Neural cell (in vitro differentiated cells): ENCODE results near the gene CCDC24. TPM values are rescaled to one million over a fixed set of nuclear protein-coding genes. Genes with fewer than 3 reads are reported as not detected.

Experiments
- H2AFZ ChIP-seq: fragments of 200-600, 300-800 bp; sonication (generic), shearing (Covaris generic); 2 replicates; pipeline ENCODE4 v1.6.0; 2014; ENCODE audit warnings: low read depth, mild to moderate bottlenecking, antibody characterized with exemption, low read length, moderate library complexity
- H3F3A ChIP-seq: fragments of 200-600 bp; shearing (Covaris generic); 2 replicates; pipeline ENCODE4 v1.6.1; 2016; ENCODE audit warnings: mild to moderate bottlenecking, moderate library complexity, mixed read lengths, antibody characterized with exemption, low read length; ENCODE audit not compliant: insufficient read depth, poor library complexity, severe bottlenecking
- H3K27ac ChIP-seq: fragments of 200-600, 300-800 bp; sonication (generic), shearing (Covaris generic); 2 replicates; pipeline ENCODE4 v1.5.1; 2014; ENCODE audit warnings: mild to moderate bottlenecking, low read length, moderate library complexity
- H3K27me3 ChIP-seq: fragments of 300-800, 200-600 bp; sonication (generic), shearing (Covaris generic); 2 replicates; pipeline ENCODE4 v1.6.0; 2014; ENCODE audit warnings: mild to moderate bottlenecking, low read depth, low read length, moderate library complexity; ENCODE audit not compliant: insufficient read depth
- H3K36me3 ChIP-seq: fragments of 300-800, 200-600 bp; sonication (generic), shearing (Covaris generic); 2 replicates; pipeline ENCODE4 v1.5.1; 2014; ENCODE audit warnings: mild to moderate bottlenecking, antibody characterized with exemption, low read length, moderate library complexity; ENCODE audit not compliant: insufficient read depth
- H3K4me2 ChIP-seq: fragments of 300-800, 200-600 bp; sonication (generic), shearing (Covaris generic); 2 replicates; pipeline ENCODE4 v1.6.0; 2014; ENCODE audit warnings: mild to moderate bottlenecking, low read length
- H3K4me3 ChIP-seq: fragments of 300-800, 200-600 bp; sonication (generic), shearing (Covaris generic); 2 replicates; pipeline ENCODE4 v1.5.1; 2014; ENCODE audit warnings: mild to moderate bottlenecking, low read length, moderate library complexity
- H3K79me2 ChIP-seq: fragments of 200-600 bp; shearing (Covaris generic); replicated peaks from 2 replicates; pipeline ENCODE4 v1.6.0; 2014; ENCODE audit warnings: mild to moderate bottlenecking, low read length, moderate library complexity; ENCODE audit not compliant: insufficient read depth
- H3K9ac ChIP-seq: fragments of 300-800, 200-600 bp; sonication (generic), shearing (Covaris generic); 2 replicates; pipeline ENCODE4 v1.6.1; 2016; ENCODE audit warnings: mild to moderate bottlenecking, low read length, mixed read lengths
- H3K9me2 ChIP-seq: fragments of 200-600 bp; shearing (Covaris generic); 2 replicates; pipeline ENCODE4 v1.6.1; 2016; ENCODE audit warnings: mild to moderate bottlenecking, low read length, mixed read lengths; ENCODE audit not compliant: insufficient read depth
- H3K9me3 ChIP-seq: fragments of 200-600, 300-800 bp; sonication (generic), shearing (Covaris generic); 2 replicates; pipeline ENCODE4 v1.6.1; 2016; ENCODE audit warnings: mild to moderate bottlenecking, mixed run types, low read length, moderate library complexity, mixed read lengths
- H4K20me1 ChIP-seq: fragments of 200-600 bp; shearing (Covaris generic); 2 replicates; pipeline ENCODE4 v1.6.1; 2016; ENCODE audit warnings: mild to moderate bottlenecking, mixed run types; ENCODE audit not compliant: insufficient read depth
- EP300 ChIP-seq: fragments of 450-650 bp; conservative IDR thresholded peaks from 2 replicates; pipeline ENCODE4 v1.6.1; 2014; ENCODE audit warnings: antibody characterized with exemption, mild to moderate bottlenecking, moderate library complexity; ENCODE audit not compliant: poor library complexity, severe bottlenecking
- EZH2 ChIP-seq: fragments of 200-600, 300-800 bp; shearing (Covaris generic), sonication (generic); IDR thresholded peaks from 2 replicates; pipeline ENCODE4 v1.6.1; 2014; ENCODE audit warnings: antibody characterized with exemption, low read length, borderline replicate concordance, mild to moderate bottlenecking; ENCODE audit not compliant: insufficient read depth, poor library complexity, severe bottlenecking
- MXI1 ChIP-seq: fragments of 450-650 bp; conservative IDR thresholded peaks from 2 replicates; pipeline ENCODE4 v1.6.1; 2014; ENCODE audit warnings: antibody characterized with exemption, mild to moderate bottlenecking; ENCODE audit not compliant: poor library complexity, severe bottlenecking
- POLR2AphosphoS5 ChIP-seq: IDR thresholded peaks from 2 replicates; pipeline ENCODE4 v1.6.1; 2012
- RAD21 ChIP-seq: fragments of 450-650 bp; conservative IDR thresholded peaks from 2 replicates; pipeline ENCODE4 v1.6.1; 2014; ENCODE audit warnings: antibody characterized with exemption, mild to moderate bottlenecking, moderate library complexity
- SMC3 ChIP-seq: fragments of 450-650 bp; conservative IDR thresholded peaks from 2 replicates; pipeline ENCODE4 v1.6.1; 2014; ENCODE audit warnings: antibody characterized with exemption, mild to moderate bottlenecking, moderate library complexity; ENCODE audit not compliant: poor library complexity
- TAF1 ChIP-seq: IDR thresholded peaks from 2 replicates; pipeline ENCODE4 v1.6.1; 2012; ENCODE audit warnings: low read depth
- polyA plus RNA-seq: library from polyadenylated mRNA; depleted of rRNA; stranded (reverse); fragments of >200 nt; gene quantifications from 2 replicates; pipeline ENCODE4 v1.2.3, GENCODE V29; 2014
- TF ChIP-seq, protein P1 (sequence below): fragments of 450-650 bp; IDR thresholded peaks from 2 replicates; pipeline ENCODE4 v1.5.1; 2014; ENCODE audit warnings: antibody characterized with exemption, mild to moderate bottlenecking, moderate library complexity; ENCODE audit not compliant: poor library complexity, severe bottlenecking
- TF ChIP-seq, protein P2 (sequence below): IDR thresholded peaks from 2 replicates; pipeline ENCODE4 v1.6.1; 2012; ENCODE audit warnings: borderline replicate concordance

The CCDC24 gene
- polyA plus RNA-seq, 1 donor from 2014 or later: 16.5 TPM

- no peaks in the 10 kb centered on the region for H3F3A ChIP-seq
- H3K36me3 ChIP-seq: no peaks in the 10 kb centered on the region
- H3K27ac ChIP-seq: no peak overlapping the region
- peak overlapping the region; percentile 77 for H3K9ac ChIP-seq
- no peak overlapping the region for H2AFZ ChIP-seq
- no peaks in the 10 kb centered on the region for H3K9me2 ChIP-seq
- peaks cover 2% of the 10 kb centered on the region for H4K20me1 ChIP-seq
- TF ChIP-seq TAF1: no peak
- no peak for TF ChIP-seq EP300
- TF ChIP-seq SMC3: no peak
- TF ChIP-seq RAD21: no peak
- no peak for TF ChIP-seq POLR2AphosphoS5
- TF ChIP-seq, protein P1, sequence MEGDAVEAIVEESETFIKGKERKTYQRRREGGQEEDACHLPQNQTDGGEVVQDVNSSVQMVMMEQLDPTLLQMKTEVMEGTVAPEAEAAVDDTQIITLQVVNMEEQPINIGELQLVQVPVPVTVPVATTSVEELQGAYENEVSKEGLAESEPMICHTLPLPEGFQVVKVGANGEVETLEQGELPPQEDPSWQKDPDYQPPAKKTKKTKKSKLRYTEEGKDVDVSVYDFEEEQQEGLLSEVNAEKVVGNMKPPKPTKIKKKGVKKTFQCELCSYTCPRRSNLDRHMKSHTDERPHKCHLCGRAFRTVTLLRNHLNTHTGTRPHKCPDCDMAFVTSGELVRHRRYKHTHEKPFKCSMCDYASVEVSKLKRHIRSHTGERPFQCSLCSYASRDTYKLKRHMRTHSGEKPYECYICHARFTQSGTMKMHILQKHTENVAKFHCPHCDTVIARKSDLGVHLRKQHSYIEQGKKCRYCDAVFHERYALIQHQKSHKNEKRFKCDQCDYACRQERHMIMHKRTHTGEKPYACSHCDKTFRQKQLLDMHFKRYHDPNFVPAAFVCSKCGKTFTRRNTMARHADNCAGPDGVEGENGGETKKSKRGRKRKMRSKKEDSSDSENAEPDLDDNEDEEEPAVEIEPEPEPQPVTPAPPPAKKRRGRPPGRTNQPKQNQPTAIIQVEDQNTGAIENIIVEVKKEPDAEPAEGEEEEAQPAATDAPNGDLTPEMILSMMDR: no peak
- no peak for TF ChIP-seq MXI1
- TF ChIP-seq, protein P2, sequence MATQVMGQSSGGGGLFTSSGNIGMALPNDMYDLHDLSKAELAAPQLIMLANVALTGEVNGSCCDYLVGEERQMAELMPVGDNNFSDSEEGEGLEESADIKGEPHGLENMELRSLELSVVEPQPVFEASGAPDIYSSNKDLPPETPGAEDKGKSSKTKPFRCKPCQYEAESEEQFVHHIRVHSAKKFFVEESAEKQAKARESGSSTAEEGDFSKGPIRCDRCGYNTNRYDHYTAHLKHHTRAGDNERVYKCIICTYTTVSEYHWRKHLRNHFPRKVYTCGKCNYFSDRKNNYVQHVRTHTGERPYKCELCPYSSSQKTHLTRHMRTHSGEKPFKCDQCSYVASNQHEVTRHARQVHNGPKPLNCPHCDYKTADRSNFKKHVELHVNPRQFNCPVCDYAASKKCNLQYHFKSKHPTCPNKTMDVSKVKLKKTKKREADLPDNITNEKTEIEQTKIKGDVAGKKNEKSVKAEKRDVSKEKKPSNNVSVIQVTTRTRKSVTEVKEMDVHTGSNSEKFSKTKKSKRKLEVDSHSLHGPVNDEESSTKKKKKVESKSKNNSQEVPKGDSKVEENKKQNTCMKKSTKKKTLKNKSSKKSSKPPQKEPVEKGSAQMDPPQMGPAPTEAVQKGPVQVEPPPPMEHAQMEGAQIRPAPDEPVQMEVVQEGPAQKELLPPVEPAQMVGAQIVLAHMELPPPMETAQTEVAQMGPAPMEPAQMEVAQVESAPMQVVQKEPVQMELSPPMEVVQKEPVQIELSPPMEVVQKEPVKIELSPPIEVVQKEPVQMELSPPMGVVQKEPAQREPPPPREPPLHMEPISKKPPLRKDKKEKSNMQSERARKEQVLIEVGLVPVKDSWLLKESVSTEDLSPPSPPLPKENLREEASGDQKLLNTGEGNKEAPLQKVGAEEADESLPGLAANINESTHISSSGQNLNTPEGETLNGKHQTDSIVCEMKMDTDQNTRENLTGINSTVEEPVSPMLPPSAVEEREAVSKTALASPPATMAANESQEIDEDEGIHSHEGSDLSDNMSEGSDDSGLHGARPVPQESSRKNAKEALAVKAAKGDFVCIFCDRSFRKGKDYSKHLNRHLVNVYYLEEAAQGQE: no peak
- TF ChIP-seq EZH2: no peak
- H3K27me3 ChIP-seq: no peaks in the 10 kb centered on the region
- no peaks in the 10 kb centered on the region for H3K9me3 ChIP-seq
- H3K79me2 ChIP-seq: peaks cover 34% of the 10 kb centered on the region
- peak overlapping the region; percentile 96 for H3K4me2 ChIP-seq
- H3K4me3 ChIP-seq: peak overlapping the region; percentile 91
These were observed 10.9 kb upstream of the CCDC24 start for GRCh38 chr1:43980255-43981134.

GRCh38 chr1:43981135-43981491 lies 10.3 kb upstream of the CCDC24 start:
- no peak overlapping the region for H3K9ac ChIP-seq
- H2AFZ ChIP-seq: no peak overlapping the region
- H3K79me2 ChIP-seq: peaks cover 27% of the 10 kb centered on the region
- H3K4me2 ChIP-seq: no peak overlapping the region
- H3K9me2 ChIP-seq: no peaks in the 10 kb centered on the region
- no peaks in the 10 kb centered on the region for H4K20me1 ChIP-seq
- H3K9me3 ChIP-seq: no peaks in the 10 kb centered on the region
- H3K4me3 ChIP-seq: peak overlapping the region; percentile 91
- TF ChIP-seq, protein P1: no peak
- TF ChIP-seq EP300 (no peak), EZH2 (no peak), MXI1 (no peak), RAD21 (no peak), TAF1 (no peak)
- no peaks in the 10 kb centered on the region for H3K36me3 ChIP-seq
- no peaks in the 10 kb centered on the region for H3K27me3 ChIP-seq
- H3K27ac ChIP-seq: no peak overlapping the region
- no peaks in the 10 kb centered on the region for H3F3A ChIP-seq
